Activated CD8-positive, alpha-beta memory T cell treated with anti-CD3 and anti-CD28 coated beads, Interleukin-2, amount 50 U/mL, for 48 hours (primary cell): ENCODE data around the gene WDR59.

Source experiments
- DNase-seq: peaks from one replicate; pipeline ENCODE4 v3.0.0-alpha.2; 2020

The WDR59 gene

GRCh38 chr16:74902161-74902560, 82.8 kb downstream of the WDR59 start:
- no peak for DNase-seq

- no peak for DNase-seq
Measured at GRCh38 chr16:74901606-74902005, 83.3 kb downstream of the WDR59 start.

GRCh38 chr16:74899816-74900215, 85.1 kb downstream of the WDR59 start:
- DNase-seq: no peak

GRCh38 chr16:74898659-74899058, 86.3 kb downstream of the WDR59 start:
- DNase-seq: no peak

GRCh38 chr16:74896389-74897370, 88.2 kb downstream of the WDR59 start:
- DNase-seq: no peak

- DNase-seq: no peak
Measured at GRCh38 chr16:74893541-74893940, 91.4 kb downstream of the WDR59 start.

GRCh38 chr16:74892574-74893461, 92.1 kb downstream of the WDR59 start:
- DNase-seq: no peak

- DNase-seq: no peak
Measured at GRCh38 chr16:74888888-74889287, 96.0 kb downstream of the WDR59 start.

GRCh38 chr16:74888232-74888862, 96.6 kb downstream of the WDR59 start:
- DNase-seq: no peak

- no peak for DNase-seq
Measured at GRCh38 chr16:74887084-74887483, 97.8 kb downstream of the WDR59 start.

GRCh38 chr16:74877706-74878105, 107.2 kb downstream of the WDR59 start:
- DNase-seq: no peak

- no peak for DNase-seq
Measured at GRCh38 chr16:74874912-74875546, 109.9 kb downstream of the WDR59 start.

- DNase-seq: no peak
Measured at GRCh38 chr16:74874123-74874522, 110.8 kb downstream of the WDR59 start.

- no peak for DNase-seq
Measured at GRCh38 chr16:74872302-74872701, 112.6 kb downstream of the WDR59 start.

- no peak for DNase-seq
Measured at GRCh38 chr16:74871608-74872007, 113.3 kb downstream of the WDR59 start.

GRCh38 chr16:74868501-74868900, 116.4 kb downstream of the WDR59 start:
- DNase-seq: no peak

- DNase-seq: no peak
Measured at GRCh38 chr16:74868035-74868434, 116.9 kb downstream of the WDR59 start.

- DNase-seq: no peak
Measured at GRCh38 chr16:74867281-74867849, 117.6 kb downstream of the WDR59 start.

- DNase-seq: no peak
Measured at GRCh38 chr16:74865922-74866598, 118.9 kb downstream of the WDR59 start.

- no peak for DNase-seq
Measured at GRCh38 chr16:74862743-74863244, 122.1 kb downstream of the WDR59 start.

- DNase-seq: no peak
Measured at GRCh38 chr16:74852500-74852875, 132.4 kb downstream of the WDR59 start.

GRCh38 chr16:74850027-74850426, 134.9 kb downstream of the WDR59 start:
- DNase-seq: no peak
